NB4 (cell line): ENCODE results near the gene SNAP29.
"Not testable (repeated sequence)": the region's sequence is repeated elsewhere in the genome, so short reads cannot be mapped to it uniquely, and the experiment has no call there.

Source experiments
- DNase-seq: peaks from one replicate; pipeline ENCODE4 v3.0.0; 2010; ENCODE audit warnings: low read depth
- H3K4me3 ChIP-seq: one replicate; pipeline ENCODE4 v1.5.1; 2011; ENCODE audit warnings: mild to moderate bottlenecking, low read depth, low read length, moderate library complexity
- MYC ChIP-seq: IDR thresholded peaks from 2 replicates; pipeline ENCODE4 v1.6.1; 2011; ENCODE audit warnings: low read depth, low read length
- POLR2A ChIP-seq: IDR thresholded peaks from 2 replicates; pipeline ENCODE4 v1.6.1; 2011; ENCODE audit warnings: mild to moderate bottlenecking; ENCODE audit not compliant: insufficient read length; ENCODE audit errors: extremely low read depth
- TF ChIP-seq, protein P1 (sequence below): IDR thresholded peaks from one replicate; pipeline ENCODE4 v1.5.1; 2012; ENCODE audit warnings: low read depth, low read length
- TF ChIP-seq, protein P2 (sequence below): IDR thresholded peaks from 2 replicates; pipeline ENCODE4 v1.6.1; 2011; ENCODE audit warnings: low read depth, low read length

Gene SNAP29

DNA sequence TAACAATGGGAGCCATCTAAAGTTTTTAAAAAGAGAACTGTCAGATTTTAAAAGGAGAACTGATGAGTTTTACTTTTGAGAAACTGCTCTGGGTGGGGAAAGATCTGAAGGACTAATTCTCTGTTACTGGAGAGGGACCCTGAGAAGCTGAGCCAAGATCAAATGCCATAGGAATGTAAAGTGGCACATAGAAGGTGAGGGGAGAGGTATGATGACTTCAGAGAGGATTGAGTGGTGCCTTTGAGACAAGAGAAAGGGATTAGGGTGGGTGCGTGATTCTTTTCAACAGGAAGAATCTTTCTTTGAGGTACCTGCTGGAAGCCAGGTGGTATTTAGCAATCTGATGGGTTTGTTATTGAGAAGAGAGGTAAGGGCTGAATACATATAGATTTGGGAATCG lies 67.4 kb downstream of the SNAP29 start:
- no peak for TF ChIP-seq POLR2A
- TF ChIP-seq, protein P1, sequence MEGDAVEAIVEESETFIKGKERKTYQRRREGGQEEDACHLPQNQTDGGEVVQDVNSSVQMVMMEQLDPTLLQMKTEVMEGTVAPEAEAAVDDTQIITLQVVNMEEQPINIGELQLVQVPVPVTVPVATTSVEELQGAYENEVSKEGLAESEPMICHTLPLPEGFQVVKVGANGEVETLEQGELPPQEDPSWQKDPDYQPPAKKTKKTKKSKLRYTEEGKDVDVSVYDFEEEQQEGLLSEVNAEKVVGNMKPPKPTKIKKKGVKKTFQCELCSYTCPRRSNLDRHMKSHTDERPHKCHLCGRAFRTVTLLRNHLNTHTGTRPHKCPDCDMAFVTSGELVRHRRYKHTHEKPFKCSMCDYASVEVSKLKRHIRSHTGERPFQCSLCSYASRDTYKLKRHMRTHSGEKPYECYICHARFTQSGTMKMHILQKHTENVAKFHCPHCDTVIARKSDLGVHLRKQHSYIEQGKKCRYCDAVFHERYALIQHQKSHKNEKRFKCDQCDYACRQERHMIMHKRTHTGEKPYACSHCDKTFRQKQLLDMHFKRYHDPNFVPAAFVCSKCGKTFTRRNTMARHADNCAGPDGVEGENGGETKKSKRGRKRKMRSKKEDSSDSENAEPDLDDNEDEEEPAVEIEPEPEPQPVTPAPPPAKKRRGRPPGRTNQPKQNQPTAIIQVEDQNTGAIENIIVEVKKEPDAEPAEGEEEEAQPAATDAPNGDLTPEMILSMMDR = no peak
- TF ChIP-seq, protein P2, sequence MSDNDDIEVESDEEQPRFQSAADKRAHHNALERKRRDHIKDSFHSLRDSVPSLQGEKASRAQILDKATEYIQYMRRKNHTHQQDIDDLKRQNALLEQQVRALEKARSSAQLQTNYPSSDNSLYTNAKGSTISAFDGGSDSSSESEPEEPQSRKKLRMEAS = no peak
- no peak for TF ChIP-seq MYC
- DNase-seq = no peak
- H3K4me3 ChIP-seq = no peak overlapping the region

DNA sequence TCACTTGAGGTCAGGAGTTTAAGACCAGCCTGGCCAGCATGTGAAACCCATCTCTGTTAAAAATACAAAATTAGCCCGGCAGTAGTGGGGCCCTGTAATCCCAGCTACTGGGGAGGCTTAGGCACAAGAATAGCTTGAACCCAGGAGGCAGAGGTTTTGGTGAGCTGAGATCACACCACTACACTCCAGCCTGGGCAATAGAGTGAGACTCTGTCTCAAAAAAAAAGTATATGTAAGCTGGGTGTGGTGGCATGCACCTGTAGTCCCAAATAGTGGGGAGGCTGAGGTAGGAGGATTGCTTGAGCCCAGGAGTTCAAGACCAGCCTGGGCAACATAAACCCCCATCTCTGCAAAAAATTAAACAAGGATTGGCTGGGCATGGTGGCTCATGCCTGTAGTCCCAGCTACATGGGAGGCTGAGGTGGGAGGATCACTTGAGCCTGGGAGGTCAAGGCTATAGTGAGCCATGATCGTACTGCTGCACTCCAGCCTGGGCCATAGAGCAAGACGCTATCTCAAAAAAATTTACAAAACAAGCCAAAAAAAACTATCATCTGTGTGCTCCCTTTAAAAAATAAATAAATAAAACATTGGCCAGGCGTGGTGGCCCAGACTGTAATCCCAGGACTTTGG lies 69.2 kb downstream of the SNAP29 start:
- TF ChIP-seq, protein P1 = no peak
- TF ChIP-seq POLR2A (no peak), MYC (no peak)
- TF ChIP-seq, protein P2 = no peak
- no peak overlapping the region for H3K4me3 ChIP-seq
- DNase-seq = no peak

DNA sequence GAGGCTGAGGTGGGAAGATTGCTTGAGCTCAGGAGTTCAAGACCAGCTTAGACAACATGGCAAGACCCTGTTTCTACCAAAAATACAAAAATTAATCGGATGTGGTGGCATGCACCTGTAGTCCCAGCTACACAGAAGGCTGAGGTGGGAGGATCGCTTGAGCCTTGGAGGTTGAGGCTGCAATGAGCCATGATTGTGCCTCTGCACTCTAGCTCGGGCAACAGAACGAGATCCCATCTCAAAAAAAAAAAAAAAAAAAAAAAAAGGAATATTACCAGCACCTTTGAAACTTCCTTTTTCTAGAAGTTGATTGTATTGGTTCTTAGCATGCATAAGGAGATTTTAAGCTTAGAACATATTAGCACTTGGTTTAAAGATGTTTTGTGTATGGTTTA lies 69.8 kb downstream of the SNAP29 start:
- no peak for DNase-seq
- TF ChIP-seq, protein P1 = no peak
- TF ChIP-seq POLR2A (no peak), MYC (no peak)
- TF ChIP-seq, protein P2 = no peak
- no peak overlapping the region for H3K4me3 ChIP-seq

DNA sequence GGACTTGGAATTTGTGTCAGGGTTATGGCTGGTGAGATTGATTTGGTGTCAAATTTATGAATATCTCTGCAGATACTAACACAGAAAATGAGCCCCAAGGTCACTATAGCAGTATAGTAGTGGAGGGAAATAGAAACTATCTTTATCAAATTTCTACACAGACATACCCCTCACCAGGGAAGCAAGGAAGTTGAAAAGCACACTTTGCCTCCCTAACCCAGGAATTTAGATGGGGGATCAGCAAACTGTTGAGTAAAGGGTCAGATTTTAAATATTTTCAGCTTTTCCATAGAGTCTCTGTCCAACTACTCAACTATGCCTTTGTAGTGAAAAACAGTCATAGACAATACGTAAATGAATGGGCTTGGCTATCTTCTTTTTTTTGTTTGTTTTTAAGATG lies 71.2 kb downstream of the SNAP29 start:
- H3K4me3 ChIP-seq = no peak overlapping the region
- TF ChIP-seq, protein P1 = no peak
- TF ChIP-seq POLR2A = no peak
- TF ChIP-seq, protein P2 = no peak
- TF ChIP-seq MYC = no peak
- no peak for DNase-seq

DNA sequence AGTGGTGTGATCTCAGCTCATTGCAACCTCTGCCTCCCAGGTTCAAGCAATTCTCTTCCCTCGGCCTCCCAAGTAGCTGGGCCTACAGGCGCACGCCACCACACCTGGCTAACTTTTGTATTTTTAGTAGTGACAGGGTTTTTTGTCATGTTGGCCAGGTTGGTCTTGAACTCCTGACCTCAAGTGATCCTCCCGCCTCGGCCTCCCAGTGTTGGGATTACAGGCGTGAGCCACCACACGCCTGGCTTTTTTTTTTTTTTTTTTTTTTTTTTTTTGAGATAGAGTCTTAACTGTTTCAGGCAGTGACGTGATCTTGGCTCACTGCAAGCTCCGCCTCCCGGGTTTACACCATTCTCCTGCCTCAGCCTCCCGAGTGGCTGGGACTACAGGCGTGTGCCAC lies 71.6 kb downstream of the SNAP29 start:
- H3K4me3 ChIP-seq, DNase-seq: not testable (repeated sequence)

DNA sequence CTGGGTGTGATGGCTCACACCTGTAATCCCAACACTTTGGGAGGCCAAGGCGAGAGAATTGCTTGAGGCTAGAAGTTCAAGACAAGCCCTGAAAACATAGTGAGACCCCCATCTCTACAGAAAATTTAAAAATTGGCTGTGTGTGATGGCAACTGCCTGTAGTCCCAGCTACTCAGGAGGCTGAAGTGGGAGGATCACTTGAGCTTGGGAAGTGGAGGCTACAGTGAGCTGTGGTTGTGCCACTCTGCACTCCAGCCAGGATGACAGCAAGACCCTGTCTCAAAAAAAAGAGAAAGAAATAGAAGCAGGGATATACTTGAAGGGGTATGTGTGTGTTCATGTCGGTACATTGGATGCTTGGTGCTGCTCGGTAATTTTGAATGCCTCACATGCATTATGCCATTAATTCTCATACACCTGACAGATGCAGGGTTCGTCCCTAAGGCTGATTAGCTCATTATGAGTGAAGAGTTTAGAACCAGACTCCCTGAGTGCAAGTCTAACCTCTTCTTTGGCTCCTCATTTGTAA lies 72.4 kb downstream of the SNAP29 start:
- DNase-seq = no peak
- no peak overlapping the region for H3K4me3 ChIP-seq
- no peak for TF ChIP-seq MYC
- TF ChIP-seq, protein P2 = no peak

DNA sequence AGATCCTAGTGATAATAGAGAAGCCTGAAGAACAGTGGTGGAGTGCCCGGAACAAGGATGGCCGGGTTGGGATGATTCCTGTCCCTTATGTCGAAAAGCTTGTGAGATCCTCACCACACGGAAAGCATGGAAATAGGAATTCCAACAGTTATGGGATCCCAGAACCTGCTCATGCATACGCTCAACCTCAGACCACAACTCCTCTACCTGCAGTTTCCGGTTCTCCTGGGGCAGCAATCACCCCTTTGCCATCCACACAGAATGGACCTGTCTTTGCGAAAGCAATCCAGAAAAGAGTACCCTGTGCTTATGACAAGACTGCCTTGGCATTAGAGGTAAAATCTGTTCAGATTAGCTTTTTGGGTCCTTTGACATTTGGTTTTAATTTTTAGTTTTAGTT lies 75.1 kb downstream of the SNAP29 start:
- no peak overlapping the region for H3K4me3 ChIP-seq
- DNase-seq = no peak
- TF ChIP-seq, protein P2 = no peak
- TF ChIP-seq MYC = no peak
- TF ChIP-seq, protein P1 = no peak
- TF ChIP-seq POLR2A = no peak

DNA sequence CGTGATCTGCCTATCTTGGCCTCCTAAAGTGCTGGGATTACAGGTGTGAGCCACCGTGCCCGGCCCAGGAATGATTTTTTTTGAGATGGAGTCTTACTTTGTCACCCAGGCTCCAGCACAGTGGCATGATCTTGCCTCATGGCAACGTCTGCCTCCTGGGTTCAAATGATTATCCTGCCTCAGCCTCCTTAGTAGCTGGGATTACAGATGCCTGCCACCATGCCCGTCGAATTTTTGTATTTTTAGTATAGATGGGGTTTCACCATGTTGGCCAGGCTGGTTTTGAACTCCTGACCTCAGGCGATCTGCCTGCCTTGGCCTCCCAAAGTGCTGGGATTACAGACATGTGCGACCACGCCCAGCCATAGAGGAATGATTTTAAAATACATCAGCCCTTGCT lies 76.2 kb downstream of the SNAP29 start:
- not testable (repeated sequence) for H3K4me3 ChIP-seq, DNase-seq

DNA sequence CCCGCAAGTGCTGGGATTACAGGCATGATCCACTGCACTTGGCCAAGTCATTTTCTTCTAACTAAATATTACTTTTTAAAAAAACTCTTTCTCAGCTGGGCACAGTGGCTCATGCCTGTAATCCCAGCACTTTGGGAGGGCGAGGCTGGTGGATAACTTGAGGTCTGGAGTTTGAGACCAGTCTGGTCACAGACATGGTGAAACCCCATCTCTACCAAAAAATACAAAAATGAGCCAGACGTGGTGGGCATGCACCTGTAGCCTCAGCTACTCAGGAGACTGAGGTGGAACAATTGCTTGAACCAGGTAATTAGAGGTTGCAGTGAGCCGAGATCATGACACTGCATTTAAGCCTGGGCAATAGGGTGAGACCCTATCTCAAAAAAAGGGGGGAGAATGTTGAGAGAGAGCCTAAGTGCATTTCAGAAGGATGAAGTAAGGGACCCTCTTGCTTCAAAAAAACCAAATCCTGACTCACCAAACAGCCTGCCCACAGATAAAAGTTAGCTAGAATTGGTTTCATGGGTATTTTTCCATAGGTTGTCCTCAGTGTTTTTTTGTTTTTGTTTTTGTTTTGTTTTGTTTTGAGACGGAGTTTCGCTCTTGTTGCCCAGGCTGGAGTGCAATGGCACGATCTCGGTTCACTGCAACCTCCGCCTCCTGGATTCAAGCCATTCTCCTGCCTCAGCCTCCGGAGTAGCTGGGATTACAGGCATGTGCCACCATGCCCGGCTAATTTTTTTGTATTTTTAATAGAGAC lies 77.2 kb downstream of the SNAP29 start:
- not testable (repeated sequence) for H3K4me3 ChIP-seq, DNase-seq
